Esophagus squamous epithelium (tissue), 4 donors: ENCODE measurements around the gene DIS3L2.

Experiments used
- CTCF ChIP-seq, 6 experiments: fragments of 450-650 bp in 4 of 6; fragments of 200-600 bp in 2 of 6; sonication (generic) in 2 of 6; IDR thresholded peaks; one replicate each; pipeline ENCODE4 v1.5.1; 2016 to 2019; ENCODE audit warnings: antibody characterized with exemption in 6 of 6, mild to moderate bottlenecking in 4 of 6, moderate library complexity in 4 of 6
- POLR2A ChIP-seq, 4 donors: fragments of 450-650 bp; IDR thresholded peaks; one replicate each; pipeline ENCODE4 v1.6.1; 2017; ENCODE audit warnings: antibody characterized with exemption in 4 of 4, mild to moderate bottlenecking in 4 of 4, moderate library complexity in 3 of 4

GRCh38 chr2:231977430-231977829, 15.9 kb downstream of the DIS3L2 start:
- TF ChIP-seq CTCF (IDR thresholded peaks at IDR 0.05) (no peak), POLR2A (IDR thresholded peaks at IDR 0.05) (no peak)
